Activated CD8-positive, alpha-beta memory T cell treated with anti-CD3 and anti-CD28 coated beads, Interleukin-2, amount 50 U/mL, for 24 hours (primary cell): Measurements from ENCODE around the gene HMGB4.

ENCODE experiments used
- DNase-seq: peaks from one replicate; pipeline ENCODE4 v3.0.0-alpha.2; 2020; ENCODE audit errors: extremely low read depth

The HMGB4 gene

GRCh38 chr1:33848205-33848937 is 15.5 kb upstream of the HMGB4 start:
- DNase-seq, result no peak

DNA sequence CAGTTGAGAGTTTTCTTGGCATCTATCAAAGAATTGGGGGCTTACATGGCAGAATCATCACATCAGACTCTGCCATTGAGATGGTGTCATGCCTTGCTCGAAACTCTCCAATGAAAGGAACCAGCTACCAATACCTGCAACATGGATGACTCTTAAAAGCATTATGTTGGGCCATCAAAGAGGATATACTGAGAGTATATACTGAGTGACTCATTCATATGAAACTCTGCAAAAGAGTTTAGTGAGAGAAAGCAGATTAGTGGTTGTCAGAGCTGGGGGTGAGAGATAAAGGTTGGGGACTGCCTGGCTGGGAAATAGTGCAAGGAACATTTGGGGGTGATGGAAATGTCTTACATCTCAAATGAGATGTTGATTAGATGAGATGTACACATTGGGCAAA is 14.7 kb upstream of the HMGB4 start:
- no peak for DNase-seq

GRCh38 chr1:33850481-33850880 is 13.4 kb upstream of the HMGB4 start:
- DNase-seq, result no peak

DNA sequence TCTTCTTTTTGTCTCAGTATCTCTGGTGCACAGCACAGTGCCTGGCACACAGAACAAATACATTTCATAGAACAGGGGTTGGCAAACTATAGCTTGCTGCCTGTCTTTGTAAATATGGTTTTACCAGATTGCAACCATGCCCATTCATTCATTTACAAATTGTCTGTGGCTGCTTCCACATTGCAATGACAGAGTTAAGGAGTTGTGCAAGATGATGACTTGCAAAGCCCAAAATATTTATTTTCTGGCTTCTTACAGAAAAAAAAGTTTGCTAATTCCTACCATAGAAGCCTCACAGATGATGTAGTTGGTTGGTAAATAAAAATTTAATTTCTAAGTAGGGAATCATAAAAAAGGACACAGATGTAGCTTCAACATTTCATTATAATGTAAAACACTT is 11.2 kb upstream of the HMGB4 start:
- no peak for DNase-seq

GRCh38 chr1:33853431-33853830 is 10.4 kb upstream of the HMGB4 start:
- no peak for DNase-seq

DNA sequence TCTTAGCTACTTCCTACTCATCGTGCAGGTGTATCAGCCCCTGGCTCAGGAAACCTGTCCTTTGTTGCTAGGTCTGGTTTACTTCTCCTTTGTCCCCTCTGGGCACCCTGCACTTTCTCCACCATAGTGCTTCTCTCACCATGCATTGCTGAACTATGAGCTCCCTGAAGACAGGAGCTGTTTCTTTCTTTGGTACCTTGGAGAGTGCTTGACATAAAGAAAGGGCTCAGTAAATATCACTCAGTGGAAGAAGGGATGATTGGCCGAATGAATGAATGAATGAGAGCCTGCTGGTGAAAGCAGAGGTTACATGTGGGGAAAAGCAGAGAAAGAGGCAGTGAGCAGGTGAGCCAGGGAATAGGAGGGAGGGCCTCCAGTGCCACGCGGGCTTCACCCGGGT is 9.8 kb upstream of the HMGB4 start:
- DNase-seq, result no peak

- no peak for DNase-seq
Measured at GRCh38 chr1:33860671-33861070, 3.2 kb upstream of the HMGB4 start.

GRCh38 chr1:33864460-33865389 is 846 bp downstream of the HMGB4 start:
- no peak for DNase-seq

DNA sequence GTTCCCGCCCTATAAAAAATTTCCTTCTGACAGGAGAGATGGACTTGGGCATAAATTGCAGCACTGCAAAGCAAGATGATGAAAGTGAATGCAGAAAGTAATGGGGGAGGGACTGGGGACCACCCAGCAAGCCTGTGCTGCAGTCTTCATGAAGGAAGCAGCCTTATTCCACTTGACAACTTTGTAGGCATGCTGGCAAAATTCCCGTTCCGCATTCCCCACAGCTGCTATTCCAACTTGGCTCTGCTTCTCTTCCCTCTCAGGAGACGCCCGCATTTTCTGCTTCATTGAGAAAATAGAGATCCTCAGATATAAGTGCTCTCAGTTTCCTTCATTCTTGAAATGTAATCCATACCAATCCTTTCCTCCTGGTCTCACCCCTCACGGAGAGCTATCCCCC is 2.4 kb downstream of the HMGB4 start:
- DNase-seq, result no peak

DNA sequence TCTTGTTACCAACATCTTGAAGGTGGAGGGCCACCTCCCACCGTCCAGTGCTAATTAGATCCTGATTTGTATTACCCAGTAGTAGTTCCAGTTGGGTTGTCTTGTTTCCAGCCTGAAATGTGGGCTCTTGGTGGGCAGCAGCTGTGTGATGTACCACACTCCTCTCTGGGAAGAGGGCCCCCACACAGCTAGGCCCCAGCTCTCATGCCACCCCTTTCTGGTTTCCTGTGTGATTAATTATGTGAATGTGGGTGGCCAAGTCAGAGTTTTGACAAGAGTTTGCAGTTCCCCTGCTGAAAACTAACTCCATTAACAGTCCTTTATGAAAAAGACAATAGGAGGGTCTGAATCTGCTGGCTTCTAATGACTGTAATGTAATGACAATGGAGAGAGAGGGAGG is 3.8 kb downstream of the HMGB4 start:
- no peak for DNase-seq

DNA sequence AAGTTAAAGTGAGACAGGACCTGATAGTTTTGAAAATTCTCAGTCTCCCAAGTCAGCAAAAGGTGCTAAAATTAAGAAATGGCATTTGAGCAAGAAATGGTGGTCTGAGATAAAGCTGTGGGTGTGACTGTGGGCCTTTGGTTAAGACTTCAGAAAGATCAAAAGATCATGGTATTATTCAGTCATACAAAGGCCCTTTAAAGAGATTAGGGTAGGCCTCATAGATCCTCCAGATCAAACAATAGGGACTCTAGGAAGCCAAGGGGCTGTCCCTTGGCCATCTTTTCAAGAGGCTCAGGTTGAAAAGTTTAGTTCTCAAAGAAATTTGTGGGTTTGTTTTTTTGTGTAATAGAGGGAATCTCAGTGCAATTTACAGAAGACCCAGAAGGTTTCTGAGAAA is 8.4 kb downstream of the HMGB4 start:
- no peak for DNase-seq

DNA sequence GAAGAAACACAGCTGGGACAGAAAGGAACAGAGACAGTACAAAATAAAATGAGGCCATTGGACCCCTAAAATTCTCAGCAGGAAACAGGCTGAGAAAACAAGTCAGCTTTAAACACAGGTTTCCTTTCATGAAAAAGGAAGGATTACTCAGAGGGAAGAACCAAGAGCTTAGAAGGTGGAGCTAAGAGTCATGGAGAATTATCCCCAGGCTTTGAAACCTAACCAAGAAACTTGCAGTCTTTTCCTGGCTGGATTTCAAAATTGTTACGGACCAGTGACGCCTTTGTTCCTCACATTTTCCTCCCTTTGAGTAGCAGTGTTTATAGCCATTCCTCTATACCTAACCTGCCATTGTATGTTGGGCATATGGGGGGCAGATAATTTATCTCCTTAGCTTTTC is 8.8 kb downstream of the HMGB4 start:
- DNase-seq, result no peak

GRCh38 chr1:33874636-33875035 is 10.8 kb downstream of the HMGB4 start:
- no peak for DNase-seq

DNA sequence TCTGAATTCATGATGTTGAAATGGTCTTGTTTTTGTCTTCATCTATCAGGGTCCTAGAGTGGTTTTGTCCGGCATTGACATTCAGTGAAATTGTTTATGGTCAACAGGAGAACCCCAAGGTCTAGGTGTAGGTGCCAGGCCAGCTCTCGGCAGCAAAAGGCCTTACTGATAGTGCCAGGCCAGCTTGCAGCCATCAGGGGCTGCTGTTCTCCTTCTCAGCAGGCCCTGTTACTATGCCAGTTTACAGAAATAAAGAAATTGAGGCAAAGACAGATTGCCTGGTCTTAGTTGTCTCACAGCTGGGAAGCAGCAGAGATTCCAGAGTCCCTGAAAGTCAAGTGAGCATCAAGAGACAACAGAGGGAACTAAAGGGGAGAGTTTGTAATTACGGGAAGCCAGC is 12.0 kb downstream of the HMGB4 start:
- no peak for DNase-seq

DNA sequence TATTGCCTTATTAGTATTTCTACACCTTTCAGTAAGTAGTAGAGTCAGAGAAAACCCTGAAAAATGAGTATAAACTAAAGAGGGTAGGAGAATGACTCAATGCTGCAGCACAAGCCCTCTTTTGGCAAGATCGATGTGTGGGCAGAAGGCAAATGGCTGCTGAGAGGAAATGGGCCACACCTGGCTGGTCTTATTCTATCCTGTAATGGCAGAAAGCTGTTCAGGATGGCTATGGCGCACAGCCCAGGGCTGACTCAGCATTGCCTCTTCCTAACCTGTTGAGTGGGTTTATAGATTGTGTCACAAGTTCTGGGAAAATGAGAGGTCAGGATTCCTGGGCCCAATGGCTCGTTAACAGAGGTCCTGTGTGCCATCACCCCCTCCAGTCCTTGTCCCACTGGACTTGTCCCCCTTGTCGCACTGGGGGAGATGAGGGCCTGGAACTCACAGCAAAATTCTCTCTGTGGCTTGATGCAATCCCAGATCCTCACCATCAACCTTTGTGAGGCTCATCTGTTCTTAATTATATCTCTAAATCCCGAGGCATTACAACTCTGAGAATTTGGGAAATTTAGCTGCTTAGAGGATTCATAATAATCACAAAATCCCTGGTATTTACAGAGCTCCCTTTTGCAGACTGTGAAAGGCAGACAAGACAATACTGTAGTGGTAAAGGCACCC is 13.2 kb downstream of the HMGB4 start:
- DNase-seq, result no peak

DNA sequence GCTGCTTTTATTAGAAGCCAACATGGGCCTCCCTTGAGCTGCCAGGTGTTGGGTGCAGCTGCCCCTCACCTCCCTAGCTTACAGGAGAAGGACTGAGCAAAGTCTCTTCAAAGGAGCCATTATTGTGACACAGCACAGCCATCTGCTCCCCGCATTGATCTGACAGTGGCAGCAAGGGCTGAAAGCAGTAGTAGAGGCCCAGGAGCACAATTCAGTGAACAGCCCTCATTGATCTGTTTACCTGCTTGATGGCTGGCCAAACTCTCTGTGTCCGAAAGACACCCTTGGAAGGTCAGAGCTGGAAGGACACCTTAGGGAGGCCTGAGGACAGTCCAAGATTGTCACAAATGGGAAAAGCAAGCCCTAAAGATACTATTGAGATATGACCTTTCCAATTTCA is 14.5 kb downstream of the HMGB4 start:
- no peak for DNase-seq

GRCh38 chr1:33880305-33880704 is 16.4 kb downstream of the HMGB4 start:
- no peak for DNase-seq

DNA sequence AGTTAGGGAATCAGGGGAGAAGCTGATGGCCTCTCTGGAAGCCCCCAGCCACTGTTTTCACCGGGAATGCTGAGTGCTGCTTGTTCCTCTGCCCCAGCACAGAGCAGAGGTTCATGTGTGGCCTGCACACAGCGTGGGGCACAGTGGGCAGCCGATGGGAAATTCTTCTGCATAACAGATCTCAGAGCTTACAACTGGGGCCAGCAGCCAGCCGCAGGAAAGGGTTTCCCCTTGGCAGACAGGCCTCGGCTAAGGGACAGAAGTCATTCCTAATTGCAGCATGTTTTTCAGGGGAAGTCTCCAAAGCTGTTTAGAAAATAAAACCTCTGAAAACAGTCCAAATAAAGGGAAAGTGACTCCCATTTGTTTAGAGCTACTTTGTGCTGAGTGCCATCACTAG is 22.6 kb downstream of the HMGB4 start:
- DNase-seq, result no peak

- DNase-seq, result no peak
Measured at GRCh38 chr1:33893147-33893830, 29.4 kb downstream of the HMGB4 start.

DNA sequence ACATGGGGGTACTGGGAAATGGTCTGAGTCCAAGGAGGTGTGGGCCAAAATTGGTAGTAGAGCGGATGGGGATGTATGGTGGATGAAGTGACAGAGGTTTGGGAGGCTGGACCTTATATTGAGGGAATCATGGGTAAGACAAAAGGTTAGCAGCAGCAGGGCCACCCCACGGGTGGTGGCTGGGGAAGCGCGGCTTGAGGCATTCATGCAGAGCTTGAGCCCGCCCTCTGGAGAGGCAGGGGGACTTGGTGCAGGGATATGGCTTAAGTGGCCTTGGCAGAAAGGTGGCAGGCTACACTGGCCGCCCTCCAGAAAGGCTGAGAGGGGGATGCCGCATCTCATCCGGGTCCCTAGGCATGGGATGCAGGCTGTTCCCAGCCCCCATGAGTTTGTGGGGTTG is 31.5 kb downstream of the HMGB4 start:
- DNase-seq, result no peak

DNA sequence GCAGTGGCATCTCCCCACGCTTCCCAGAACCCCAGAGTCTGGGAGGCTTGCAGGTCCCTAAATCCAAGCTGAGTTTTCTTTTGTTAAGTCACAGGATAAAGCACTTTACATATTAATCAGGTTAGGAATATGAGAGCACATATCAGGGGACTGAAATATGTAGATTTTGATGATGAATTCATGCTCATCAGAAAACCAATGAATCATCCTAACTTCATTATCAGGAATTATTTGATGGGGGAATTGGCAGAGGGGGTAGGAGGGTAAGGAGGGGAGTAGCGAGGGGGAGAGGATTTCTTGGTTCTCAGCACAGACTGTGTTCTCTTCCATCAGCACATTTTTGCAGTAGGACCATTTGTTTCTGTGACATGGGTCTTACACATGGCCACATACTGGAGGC is 32.1 kb downstream of the HMGB4 start:
- DNase-seq, result no peak

- no peak for DNase-seq
Measured at GRCh38 chr1:33897092-33897725, 33.3 kb downstream of the HMGB4 start.
